GM23248 (cell line): ENCODE results near the gene CDK5RAP3.

Source experiments
- EZH2 ChIP-seq: fragments of 200-600 bp; sonication (generic); IDR thresholded peaks from 2 replicates; pipeline ENCODE4 v1.6.1; 2018; ENCODE audit warnings: antibody characterized with exemption, mild to moderate bottlenecking; ENCODE audit not compliant: insufficient read depth, poor library complexity, severe bottlenecking
- EZH2phosphoT487 ChIP-seq: fragments of 200-600 bp; sonication (generic); IDR thresholded peaks from 2 replicates; pipeline ENCODE4 v1.6.1; 2018; ENCODE audit warnings: antibody characterized with exemption, moderate library complexity, mild to moderate bottlenecking, low read depth; ENCODE audit not compliant: insufficient read depth

DNA sequence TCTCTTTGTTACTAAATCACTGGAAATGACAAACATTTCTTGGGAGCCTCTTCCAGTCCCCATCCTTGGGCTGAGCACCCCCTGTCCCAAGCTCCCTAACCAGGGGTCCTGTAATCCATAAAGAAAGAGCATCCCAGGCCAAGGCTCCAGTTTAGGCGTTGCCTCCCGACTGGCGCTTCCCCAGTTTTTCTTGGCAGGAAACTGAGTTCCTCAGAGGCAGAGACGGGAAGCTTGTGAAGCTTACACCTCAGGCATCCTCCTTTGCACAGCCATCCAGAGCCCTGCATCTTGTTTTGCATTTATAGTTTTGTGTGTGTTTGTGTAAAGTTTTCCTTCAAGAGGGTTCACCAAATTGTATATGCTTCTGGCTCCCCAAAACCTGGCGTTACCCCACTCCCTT, 59.6 kb downstream of the CDK5RAP3 start:
- no peak for TF ChIP-seq EZH2
- no peak for TF ChIP-seq EZH2phosphoT487
